ENCODE data around the gene LYRM7.

Gene LYRM7

DNA sequence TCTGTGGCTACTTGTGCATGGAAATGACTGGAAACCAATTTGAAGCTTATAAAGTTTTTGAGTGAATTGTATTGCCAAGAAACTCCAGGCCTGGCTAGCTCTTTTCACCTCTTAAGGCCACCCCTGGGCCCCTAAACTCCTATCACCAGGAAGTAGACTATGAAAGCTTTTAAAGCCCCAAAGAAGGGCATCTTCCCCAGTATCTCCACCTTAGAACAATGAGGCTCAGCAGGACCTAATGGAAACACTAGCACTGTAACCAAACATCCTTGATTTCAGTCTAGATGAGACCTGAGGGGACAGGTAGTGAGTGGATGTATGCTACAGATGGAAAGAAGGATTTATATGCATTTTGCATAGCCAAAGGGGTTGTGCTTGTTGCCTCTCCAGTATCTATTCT is 25.0 kb downstream of the LYRM7 start:
- TF ChIP-seq, protein P1, sequence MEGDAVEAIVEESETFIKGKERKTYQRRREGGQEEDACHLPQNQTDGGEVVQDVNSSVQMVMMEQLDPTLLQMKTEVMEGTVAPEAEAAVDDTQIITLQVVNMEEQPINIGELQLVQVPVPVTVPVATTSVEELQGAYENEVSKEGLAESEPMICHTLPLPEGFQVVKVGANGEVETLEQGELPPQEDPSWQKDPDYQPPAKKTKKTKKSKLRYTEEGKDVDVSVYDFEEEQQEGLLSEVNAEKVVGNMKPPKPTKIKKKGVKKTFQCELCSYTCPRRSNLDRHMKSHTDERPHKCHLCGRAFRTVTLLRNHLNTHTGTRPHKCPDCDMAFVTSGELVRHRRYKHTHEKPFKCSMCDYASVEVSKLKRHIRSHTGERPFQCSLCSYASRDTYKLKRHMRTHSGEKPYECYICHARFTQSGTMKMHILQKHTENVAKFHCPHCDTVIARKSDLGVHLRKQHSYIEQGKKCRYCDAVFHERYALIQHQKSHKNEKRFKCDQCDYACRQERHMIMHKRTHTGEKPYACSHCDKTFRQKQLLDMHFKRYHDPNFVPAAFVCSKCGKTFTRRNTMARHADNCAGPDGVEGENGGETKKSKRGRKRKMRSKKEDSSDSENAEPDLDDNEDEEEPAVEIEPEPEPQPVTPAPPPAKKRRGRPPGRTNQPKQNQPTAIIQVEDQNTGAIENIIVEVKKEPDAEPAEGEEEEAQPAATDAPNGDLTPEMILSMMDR (conservative IDR thresholded peaks at IDR 0.05; ENCODE audit: low read depth, low read length) = no peak
- no peaks in the 10 kb centered on the region for H4K20me1 ChIP-seq (ENCODE audit: insufficient read depth)
- no peak overlapping the region for H2AFZ ChIP-seq (ENCODE audit: low read depth)
- H3K36me3 ChIP-seq (ENCODE audit: insufficient read depth) = no peaks in the 10 kb centered on the region
- H3K4me1 ChIP-seq (ENCODE audit: low read depth, poor library complexity, severe bottlenecking) = no peaks in the 10 kb centered on the region
- H3K4me2 ChIP-seq = no peak overlapping the region
- H3K27ac ChIP-seq = no peak overlapping the region
- no peak overlapping the region for H3K9ac ChIP-seq
- no peaks in the 10 kb centered on the region for H3K79me2 ChIP-seq (ENCODE audit: insufficient read depth, low read depth)
- no peak overlapping the region for H3K4me3 ChIP-seq (IDR thresholded peaks at IDR 0.05; ENCODE audit: insufficient read depth, low read depth, low read length)
- H3K27me3 ChIP-seq (ENCODE audit: insufficient read depth, low read depth) = no peaks in the 10 kb centered on the region

DNA sequence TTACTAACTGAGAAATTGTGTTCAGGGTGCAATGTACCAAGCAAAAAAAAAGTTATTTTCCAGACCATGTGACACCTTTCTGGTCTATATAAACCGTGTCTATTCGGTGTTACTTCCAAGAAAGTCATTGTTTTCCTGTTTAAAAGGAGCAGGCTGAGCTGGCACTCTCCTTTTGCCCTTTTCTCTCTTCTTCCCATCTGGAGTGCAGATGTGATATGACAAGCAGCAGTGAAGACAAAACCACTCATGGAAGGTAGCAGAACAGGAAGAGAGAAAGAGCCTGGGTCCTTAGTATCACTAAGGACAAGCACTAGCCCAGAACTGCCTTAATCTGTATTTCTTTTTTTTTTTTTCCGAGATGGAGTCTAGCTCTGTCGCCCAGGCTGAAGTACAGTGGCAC is 25.6 kb downstream of the LYRM7 start:
- no peak overlapping the region for H3K4me3 ChIP-seq (IDR thresholded peaks at IDR 0.05; ENCODE audit: insufficient read depth, low read depth, low read length)
- H3K27me3 ChIP-seq (ENCODE audit: insufficient read depth, low read depth) = no peaks in the 10 kb centered on the region
- no peaks in the 10 kb centered on the region for H3K36me3 ChIP-seq (ENCODE audit: insufficient read depth)
- no peaks in the 10 kb centered on the region for H4K20me1 ChIP-seq (ENCODE audit: insufficient read depth)
- no peak overlapping the region for H2AFZ ChIP-seq (ENCODE audit: low read depth)
- no peak overlapping the region for H3K4me2 ChIP-seq
- H3K4me1 ChIP-seq (ENCODE audit: low read depth, poor library complexity, severe bottlenecking) = no peaks in the 10 kb centered on the region
- no peaks in the 10 kb centered on the region for H3K79me2 ChIP-seq (ENCODE audit: insufficient read depth, low read depth)
- no peak overlapping the region for H3K9ac ChIP-seq
- TF ChIP-seq, protein P1 (conservative IDR thresholded peaks at IDR 0.05; ENCODE audit: low read depth, low read length) = no peak
- no peak overlapping the region for H3K27ac ChIP-seq

DNA sequence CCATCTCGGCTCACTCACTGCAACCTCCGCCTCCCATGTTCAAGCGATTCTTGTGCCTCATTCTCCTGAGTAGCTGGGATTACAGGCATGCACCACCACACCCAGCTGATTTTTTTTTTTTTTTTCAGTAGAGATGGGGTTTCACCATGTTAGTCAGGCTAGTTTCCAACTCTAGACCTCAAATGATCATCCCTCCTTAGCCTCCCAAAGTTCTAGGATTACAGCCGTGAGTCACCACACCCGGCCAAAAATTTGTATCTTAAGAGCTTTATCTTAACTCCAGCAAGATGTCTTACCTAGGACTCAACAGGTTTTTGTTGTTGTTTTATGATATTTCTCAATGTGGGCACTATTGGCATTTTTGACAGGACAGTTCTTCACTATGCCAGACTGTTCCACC is 27.9 kb downstream of the LYRM7 start:
- Histone ChIP-seq H3K4me1 (ENCODE audit: low read depth, poor library complexity, severe bottlenecking) (no peaks in the 10 kb centered on the region), H3K27me3 (ENCODE audit: insufficient read depth, low read depth) (no peaks in the 10 kb centered on the region), H3K27ac (no peak overlapping the region), H3K79me2 (ENCODE audit: insufficient read depth, low read depth) (no peaks in the 10 kb centered on the region), H2AFZ (ENCODE audit: low read depth) (no peak overlapping the region), H3K36me3 (ENCODE audit: insufficient read depth) (no peaks in the 10 kb centered on the region), H3K9ac (no peak overlapping the region), H3K4me2 (no peak overlapping the region), H4K20me1 (ENCODE audit: insufficient read depth) (no peaks in the 10 kb centered on the region), H3K4me3 (IDR thresholded peaks at IDR 0.05; ENCODE audit: insufficient read depth, low read depth, low read length) (no peak overlapping the region)
- TF ChIP-seq, protein P1 (conservative IDR thresholded peaks at IDR 0.05; ENCODE audit: low read depth, low read length) = no peak

DNA sequence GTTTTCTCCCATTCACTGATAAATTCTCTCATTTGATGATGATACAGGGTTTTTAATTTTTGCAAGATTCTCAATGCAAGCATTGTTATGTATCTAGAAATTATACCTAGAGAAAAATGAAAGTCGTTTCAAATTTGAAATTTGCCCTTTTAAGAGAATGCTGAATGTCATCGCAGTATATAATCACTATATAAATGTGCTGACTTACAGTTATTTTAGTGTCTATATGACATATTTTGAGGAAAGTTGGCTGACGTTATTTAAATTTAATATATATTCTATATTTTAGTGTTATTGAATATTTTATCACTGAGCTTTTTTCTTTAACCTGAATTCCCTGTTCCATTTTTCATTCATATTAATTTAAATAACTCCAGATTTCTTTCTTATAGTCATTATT is 29.8 kb downstream of the LYRM7 start:
- TF ChIP-seq, protein P1 (conservative IDR thresholded peaks at IDR 0.05; ENCODE audit: low read depth, low read length) = no peak
- no peaks in the 10 kb centered on the region for H3K4me1 ChIP-seq (ENCODE audit: low read depth, poor library complexity, severe bottlenecking)
- no peak overlapping the region for H3K4me2 ChIP-seq

More for the DNA sequence above, 29.8 kb downstream of the LYRM7 start:
- Histone ChIP-seq H3K4me3 (IDR thresholded peaks at IDR 0.05; ENCODE audit: insufficient read depth, low read depth, low read length) (no peak overlapping the region), H3K27ac (no peak overlapping the region), H2AFZ (ENCODE audit: low read depth) (no peak overlapping the region), H3K9ac (no peak overlapping the region), H4K20me1 (ENCODE audit: insufficient read depth) (no peaks in the 10 kb centered on the region), H3K27me3 (ENCODE audit: insufficient read depth, low read depth) (no peaks in the 10 kb centered on the region), H3K36me3 (ENCODE audit: insufficient read depth) (no peaks in the 10 kb centered on the region), H3K79me2 (ENCODE audit: insufficient read depth, low read depth) (no peaks in the 10 kb centered on the region)
